Daoy (cell line): ENCODE measurements around the gene SMG9. TPM values are rescaled to one million over a fixed set of nuclear protein-coding genes. Genes with fewer than 3 reads are reported as not detected.
"Not testable (repeated sequence)": the region's sequence is repeated elsewhere in the genome, so short reads cannot be mapped to it uniquely, and the experiment has no call there.

Experiments used
- DNase-seq: peaks from one replicate; pipeline ENCODE4 v3.0.0-alpha.2; 2015; ENCODE audit warnings: low read depth
- total RNA-seq: library from RNA; depleted of rRNA; stranded (reverse); fragments of >200 nt; shearing (Covaris generic); gene quantifications from 2 replicates; pipeline ENCODE4 v1.2.3, GENCODE V29; 2014

Gene SMG9
- total RNA-seq, 1 experiment from 2014 or later: 14.1 TPM

GRCh38 chr19:43779820-43780219 is 25.1 kb upstream of the SMG9 start:
- DNase-seq: no peak

- DNase-seq: no peak
Observed at GRCh38 chr19:43779147-43779819, 24.5 kb upstream of the SMG9 start.

- DNase-seq: no peak
Observed at GRCh38 chr19:43778651-43779050, 23.9 kb upstream of the SMG9 start.

- peak; percentile 82 for DNase-seq
Observed at GRCh38 chr19:43777163-43777695, 22.5 kb upstream of the SMG9 start.

DNA sequence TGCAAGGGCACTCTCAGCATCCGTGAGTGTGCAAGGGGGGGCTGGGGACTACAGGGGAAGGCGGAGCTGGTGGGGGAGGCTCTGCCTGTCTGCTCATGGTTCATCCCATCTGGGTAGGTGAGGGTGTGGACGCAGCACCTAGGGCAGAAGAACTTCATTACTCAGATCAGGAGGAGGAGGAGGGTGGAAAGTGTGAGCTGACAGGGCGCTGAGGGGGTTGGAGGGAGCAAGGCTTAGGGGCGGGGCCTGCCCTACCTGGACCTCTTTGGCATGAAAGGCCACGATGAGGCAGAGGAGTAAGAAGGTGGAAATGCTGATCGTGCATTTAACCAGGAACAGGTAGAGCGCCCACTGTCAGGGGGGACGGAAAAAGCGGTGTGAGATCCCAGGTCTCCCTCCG is 21.5 kb upstream of the SMG9 start:
- DNase-seq: no peak

- DNase-seq: no peak
Observed at GRCh38 chr19:43775299-43775890, 20.6 kb upstream of the SMG9 start.

GRCh38 chr19:43774940-43775258 is 20.1 kb upstream of the SMG9 start:
- DNase-seq: not testable (repeated sequence)

- DNase-seq: no peak
Observed at GRCh38 chr19:43774103-43774939, 19.6 kb upstream of the SMG9 start.

DNA sequence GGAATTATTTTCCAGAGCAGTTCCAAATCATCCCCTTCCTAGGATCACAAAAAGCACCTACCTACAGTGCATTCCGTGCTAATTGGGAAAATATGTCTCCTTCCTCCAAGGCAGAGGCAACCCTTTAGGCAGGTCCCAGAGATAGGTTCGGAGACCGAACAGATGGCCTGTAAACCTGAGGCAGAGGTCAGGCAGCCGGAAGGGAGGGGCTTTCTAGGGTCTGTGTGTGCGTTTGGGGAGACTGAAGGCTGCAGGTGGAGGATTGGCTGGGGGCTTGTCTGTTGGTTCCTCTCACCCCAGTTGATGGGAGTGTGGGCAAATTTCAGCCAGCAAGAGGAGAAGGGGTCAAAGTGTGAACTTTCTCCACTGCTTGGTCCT is 19.0 kb upstream of the SMG9 start:
- no peak for DNase-seq

- DNase-seq: no peak
Observed at GRCh38 chr19:43769256-43769655, 14.5 kb upstream of the SMG9 start.

DNA sequence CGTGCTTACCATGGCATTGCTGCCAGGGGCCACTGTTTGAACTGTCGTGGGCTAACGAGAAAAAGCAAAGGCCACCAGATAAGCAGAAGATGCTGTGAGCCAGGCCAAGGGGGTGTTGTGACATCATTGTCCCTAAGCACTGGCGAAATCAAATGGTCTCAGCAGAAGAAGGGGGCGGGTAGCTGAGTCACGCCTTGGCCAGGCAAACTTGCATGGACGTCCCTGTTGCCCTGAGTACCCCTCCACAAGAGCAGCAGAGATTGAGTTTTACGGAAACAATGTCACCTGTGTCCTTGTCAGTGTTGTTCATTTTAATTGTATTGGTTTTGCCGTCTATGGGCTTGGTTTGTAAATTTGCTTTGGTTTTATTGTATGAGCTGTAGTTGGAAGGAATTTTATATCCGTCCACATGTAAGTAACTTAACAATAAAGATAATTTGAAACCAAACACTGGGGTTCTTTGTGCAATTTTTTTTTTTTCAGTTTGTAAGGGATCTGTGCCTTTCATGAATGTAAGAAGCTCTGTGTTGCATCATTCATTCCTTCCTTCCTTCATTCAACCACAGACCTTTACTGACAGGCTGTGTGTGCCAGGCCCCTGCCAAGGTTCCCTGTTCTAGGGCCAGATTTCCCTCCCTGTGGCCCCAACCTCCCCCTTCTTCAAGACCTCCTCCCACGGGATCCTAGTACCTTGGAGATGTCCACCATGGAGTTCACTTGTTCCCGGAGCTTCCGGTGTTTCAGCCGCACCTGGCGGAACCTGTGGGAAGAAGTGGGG is 13.7 kb upstream of the SMG9 start:
- no peak for DNase-seq

DNA sequence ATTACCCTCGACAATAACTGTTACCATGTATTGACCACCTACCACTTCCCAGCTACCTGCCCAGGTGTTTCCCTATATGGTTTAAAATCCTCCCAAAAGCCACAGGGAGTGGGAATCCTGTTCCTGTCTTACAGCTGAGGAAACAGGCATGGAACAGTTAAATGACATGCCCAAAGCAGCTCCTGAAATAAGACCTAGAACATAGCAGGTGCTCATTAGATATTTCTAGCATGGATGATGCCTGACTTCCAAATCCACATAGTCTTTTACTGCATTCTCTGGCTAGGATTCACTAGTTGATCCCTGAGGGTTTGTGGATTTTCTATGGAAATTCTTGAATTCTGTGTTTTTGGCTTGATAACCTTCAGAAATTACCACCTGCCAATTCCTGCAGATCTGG is 13.1 kb upstream of the SMG9 start:
- no peak for DNase-seq

- no peak for DNase-seq
Observed at GRCh38 chr19:43767316-43767715, 12.6 kb upstream of the SMG9 start.

- DNase-seq: no peak
Observed at GRCh38 chr19:43766755-43767043, 11.9 kb upstream of the SMG9 start.

DNA sequence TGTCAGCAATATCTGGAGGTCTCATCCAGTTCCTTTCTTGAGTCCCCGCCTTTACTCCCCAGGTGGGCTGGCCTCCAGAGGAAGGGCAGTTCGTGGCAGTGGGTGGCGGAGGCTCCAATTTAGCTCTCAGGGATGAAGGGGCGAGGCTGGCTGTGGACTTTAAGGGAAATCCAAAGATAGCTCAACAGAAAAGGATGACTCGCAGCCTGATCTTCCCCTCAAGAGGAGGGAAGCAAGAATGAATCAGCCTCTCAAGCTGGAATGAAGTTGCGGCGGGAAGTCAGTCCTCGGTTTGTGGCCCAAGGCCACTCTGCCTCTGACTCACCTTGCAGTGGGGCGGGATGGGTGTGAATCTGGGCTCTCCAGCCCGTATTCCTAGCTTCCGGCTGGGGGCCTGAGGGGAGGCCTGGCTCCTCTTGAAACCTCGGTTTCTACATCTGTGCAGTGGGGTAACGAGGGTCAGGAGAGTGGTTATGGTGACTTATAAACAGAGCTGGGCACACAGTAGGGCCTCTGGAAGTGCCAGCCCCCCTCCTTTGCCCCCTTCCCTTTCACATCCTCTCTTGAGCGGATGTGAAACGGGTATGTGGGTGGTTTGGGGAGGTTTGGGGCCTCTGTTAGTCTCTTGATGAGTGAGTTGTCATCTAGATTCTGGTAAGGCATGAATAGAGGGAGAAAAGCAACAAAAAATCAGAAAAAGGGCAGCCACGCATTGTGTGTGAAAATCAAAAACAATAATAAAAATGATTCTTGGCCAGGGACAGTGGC is 10.5 kb upstream of the SMG9 start:
- DNase-seq: peak; percentile 99

- not testable (repeated sequence) for DNase-seq
Observed at GRCh38 chr19:43764684-43765083, 9.9 kb upstream of the SMG9 start.

DNA sequence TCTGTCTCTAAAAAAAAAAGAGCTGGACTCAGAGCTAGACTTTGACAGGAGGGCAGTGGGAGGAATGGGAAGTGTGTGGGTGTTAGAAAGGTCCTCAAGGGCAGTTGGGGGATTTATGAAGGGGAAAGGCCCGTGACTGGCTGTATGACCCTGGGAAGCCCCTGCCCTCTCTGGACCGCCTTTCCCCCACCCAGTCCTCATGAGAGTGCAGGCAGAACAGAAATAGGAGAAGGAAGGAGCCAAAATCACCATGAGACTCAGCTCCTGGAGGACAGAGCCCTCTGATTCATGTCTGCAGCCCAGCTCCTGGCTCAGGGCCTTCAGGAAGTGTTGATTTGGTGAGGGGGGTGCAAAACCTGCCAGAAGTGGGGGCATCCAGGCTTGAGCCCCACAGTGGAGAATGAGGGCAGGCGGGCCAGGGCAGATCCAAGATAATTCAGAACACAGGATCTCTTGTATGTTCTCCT is 8.7 kb upstream of the SMG9 start:
- DNase-seq: peak; percentile 54

- DNase-seq: no peak
Observed at GRCh38 chr19:43762814-43763213, 8.1 kb upstream of the SMG9 start.

DNA sequence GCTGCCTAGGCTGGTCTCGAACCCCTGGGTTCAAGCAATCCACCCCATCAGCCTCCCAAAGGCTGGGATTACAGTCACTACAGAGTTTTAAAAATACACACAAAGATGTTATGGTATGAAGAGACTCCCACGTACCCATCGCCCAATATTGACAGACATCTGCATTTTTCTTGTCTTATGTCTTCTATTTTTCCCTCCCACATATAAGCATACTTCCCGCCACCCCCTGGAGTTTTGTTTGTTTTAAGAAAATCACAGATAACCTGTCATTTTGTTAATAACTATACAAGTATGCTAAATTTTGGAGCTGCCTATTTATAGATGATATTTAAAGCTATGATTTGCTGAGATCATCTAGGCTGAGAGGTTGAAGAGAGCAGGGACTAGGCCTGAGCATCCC is 6.2 kb upstream of the SMG9 start:
- no peak for DNase-seq

DNA sequence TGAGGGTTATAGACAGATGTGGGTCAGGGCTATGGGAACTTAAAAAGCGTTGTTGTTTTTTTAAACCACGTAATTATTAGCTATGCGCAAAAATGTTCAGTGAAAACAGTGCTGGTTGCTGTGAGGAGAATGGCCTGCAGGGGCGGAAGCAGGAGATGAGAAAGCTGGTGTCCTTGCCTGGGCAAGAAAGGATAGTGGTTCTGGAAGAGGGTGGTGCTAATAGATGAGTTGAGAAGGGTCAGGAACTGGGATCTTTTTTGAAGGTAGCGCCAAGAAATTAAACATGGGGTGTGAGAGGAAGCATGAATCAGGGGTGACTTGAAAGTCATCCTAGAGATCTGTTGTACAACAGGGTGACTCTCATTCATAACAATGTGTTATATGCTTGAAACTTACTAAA is 4.8 kb upstream of the SMG9 start:
- peak; percentile 76 for DNase-seq

DNA sequence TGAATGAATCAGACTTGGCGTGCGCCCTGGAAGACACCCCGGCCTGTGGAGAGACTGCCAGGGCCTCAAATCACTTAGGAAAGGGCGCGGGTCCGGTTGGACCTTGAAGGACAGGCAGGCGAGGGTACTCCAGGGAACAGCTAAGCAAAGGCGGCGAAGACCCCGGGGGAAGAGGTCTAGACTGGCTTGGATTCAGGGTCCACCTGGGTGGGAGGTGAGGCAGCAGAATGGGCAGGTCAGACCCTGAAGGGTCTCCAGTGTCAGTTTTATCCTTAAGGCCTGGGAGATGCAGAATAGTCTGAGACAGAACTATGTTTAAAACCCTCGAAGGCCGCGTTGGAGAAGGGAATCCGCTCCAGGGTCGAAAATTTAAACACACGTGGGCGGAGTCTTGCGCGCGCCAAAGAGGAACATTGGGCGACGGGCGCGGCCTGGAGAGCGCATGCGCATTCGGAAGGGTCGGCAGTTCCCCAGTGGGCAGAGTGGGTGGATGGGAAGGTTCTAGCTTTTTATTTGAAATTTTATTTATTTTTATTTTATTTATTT is 567 bp upstream of the SMG9 start:
- peak; percentile 83 for DNase-seq
